K562 (cell line): ENCODE measurements around the gene ZNF562. TPM values are rescaled to one million over a fixed set of nuclear protein-coding genes. Genes with fewer than 3 reads are reported as not detected.
A peak's percentile ranks its signal among the peaks of the same experiment; 100 is the strongest.

Experiments used
- C11orf30 ChIP-seq: fragments of 450-650 bp; IDR thresholded peaks from 2 replicates; pipeline ENCODE4 v1.6.1; 2016; ENCODE audit warnings: low read depth, mild to moderate bottlenecking
- DIDO1 ChIP-seq: fragments of 450-650 bp; IDR thresholded peaks from 2 replicates; pipeline ENCODE4 v1.6.1; 2016; ENCODE audit warnings: low read depth, missing biosample characterization, missing genetic modification characterization
- EP300 ChIP-seq: IDR thresholded peaks from 2 replicates; pipeline ENCODE4 v1.6.1; 2012; ENCODE audit warnings: low read length, improper control_type of control experiment
- EP400 ChIP-seq: fragments of 450-650 bp; IDR thresholded peaks from 2 replicates; pipeline ENCODE4 v1.6.1; 2017; ENCODE audit warnings: antibody characterized with exemption, mild to moderate bottlenecking, moderate library complexity
- ESRRB ChIP-seq: fragments of 250-450 bp; sonication (Bioruptor Pico); IDR thresholded peaks from 2 replicates; pipeline ENCODE4 v1.5.0; 2020; ENCODE audit warnings: mild to moderate bottlenecking, moderate library complexity, borderline replicate concordance
- HDAC1 ChIP-seq, 2 experiments: fragments of 450-650 bp; IDR thresholded peaks; 2 replicates each; pipeline ENCODE4 v1.6.1; 2016 to 2017; ENCODE audit warnings: inconsistent platforms in 1 of 2, mild to moderate bottlenecking in 1 of 2, moderate library complexity in 1 of 2
- HDGF ChIP-seq: fragments of 450-650 bp; IDR thresholded peaks from 2 replicates; pipeline ENCODE4 v1.6.1; 2016
- HNRNPL ChIP-seq: fragments of 200-400 bp; formaldehyde crosslinking; IDR thresholded peaks from 2 replicates; pipeline ENCODE4 v1.6.1; 2017; ENCODE audit warnings: low read depth, mild to moderate bottlenecking, low read length
- HNRNPLL ChIP-seq: fragments of 200-400 bp; formaldehyde crosslinking; IDR thresholded peaks from 2 replicates; pipeline ENCODE4 v1.6.1; 2017; ENCODE audit warnings: low read length, low read depth, mild to moderate bottlenecking; ENCODE audit not compliant: poor library complexity, severe bottlenecking
- KHSRP ChIP-seq: fragments of 450-650 bp; IDR thresholded peaks from 2 replicates; pipeline ENCODE4 v1.6.1; 2017
- KLF10 ChIP-seq: fragments of 250-450 bp; sonication (Bioruptor Pico); IDR thresholded peaks from 2 replicates; pipeline ENCODE4 v1.6.1; 2021; ENCODE audit warnings: matching md5 sums
- NFATC3 ChIP-seq: fragments of 450-650 bp; IDR thresholded peaks from 2 replicates; pipeline ENCODE4 v1.6.1; 2017; ENCODE audit warnings: mild to moderate bottlenecking
- OTX1 ChIP-seq: fragments of 450-650 bp; formaldehyde crosslinking; IDR thresholded peaks from 2 replicates; pipeline ENCODE4 v1.4.0; 2022; ENCODE audit warnings: mild to moderate bottlenecking
- PHF20 ChIP-seq: fragments of 450-650 bp; IDR thresholded peaks from 2 replicates; pipeline ENCODE4 v1.6.1; 2018; ENCODE audit not compliant: partially characterized antibody
- TAF1 ChIP-seq: IDR thresholded peaks from 2 replicates; pipeline ENCODE4 v1.6.1; 2011; ENCODE audit warnings: mild to moderate bottlenecking, low read length, moderate library complexity; ENCODE audit not compliant: insufficient read depth, control insufficient read depth, severe bottlenecking; ENCODE audit errors: extremely low read depth
- ZNF384 ChIP-seq: IDR thresholded peaks from 2 replicates; pipeline ENCODE4 v1.6.1; 2012; ENCODE audit warnings: low read depth, low read length, improper control_type of control experiment
- ZNF561 ChIP-seq: fragments of 450-650 bp; formaldehyde crosslinking; conservative IDR thresholded peaks from 2 replicates; pipeline ENCODE4 v1.4.0; 2020; ENCODE audit warnings: mild to moderate bottlenecking, moderate library complexity
- ZNF584 ChIP-seq: fragments of 200-800 bp; sonication (Bioruptor generic); IDR thresholded peaks from 2 replicates; pipeline ENCODE4 v1.6.1; 2016; ENCODE audit warnings: low read depth, mild to moderate bottlenecking, missing genetic modification characterization, missing compliant biosample characterization
- ZZZ3 ChIP-seq: fragments of 450-650 bp; IDR thresholded peaks from 2 replicates; pipeline ENCODE4 v1.6.1; 2016; ENCODE audit warnings: antibody characterized with exemption, mild to moderate bottlenecking, moderate library complexity
- polyA plus RNA-seq, 8 experiments: library from polyadenylated mRNA; depleted of rRNA in 4 of 8; stranded (reverse) in 5 of 8; unstranded in 3 of 8; fragments of >200 nt; fragmentation: Nextera tagmentation in 2 of 8; fragmentation: Illumina TruSeq in 1 of 8; extraction: Ambion mirVana in 2 of 8; extraction: Trizol in 1 of 8; gene quantifications; 2 replicates each; pipeline versions ENCODE4 v1.2.1 to v1.2.3, GENCODE V29; 2011 to 2014; ENCODE audit warnings: inconsistent platforms in 1 of 8, missing spikeins in 1 of 8
- total RNA-seq, 7 experiments: library from RNA; depleted of rRNA in 6 of 7; stranded (reverse); fragments of >200 nt in 6 of 7; fragmentation: Illumina TruSeq in 2 of 7; extraction: Trizol in 2 of 7; gene quantifications; 2 replicates each; pipeline versions ENCODE4 v1.2.1 to v1.2.3, GENCODE V29; 2011 to 2021; ENCODE audit warnings: low replicate concordance in 1 of 7
- TF ChIP-seq, protein P1 (sequence below): fragments of 450-650 bp; formaldehyde crosslinking; IDR thresholded peaks from 2 replicates; pipeline ENCODE4 v1.4.0; 2020; ENCODE audit warnings: mild to moderate bottlenecking
- TF ChIP-seq, protein P2 (sequence below): fragments of 450-650 bp; IDR thresholded peaks from 2 replicates; pipeline ENCODE4 v1.6.1; 2014; ENCODE audit warnings: low read depth, mild to moderate bottlenecking, moderate library complexity, borderline replicate concordance
- TF ChIP-seq, protein P3 (sequence below): fragments of 150-350 bp; IDR thresholded peaks from 2 replicates; pipeline ENCODE4 v1.6.1; 2014; ENCODE audit warnings: low read depth, mild to moderate bottlenecking, low read length, borderline replicate concordance

Gene ZNF562
- total and polyA plus RNA-seq, 9 of the 15 experiments (the other 6 are each of a cell fraction or from before 2014, with no cell fraction given) = 11.8 to 46.9 (median 20.8) TPM

DNA sequence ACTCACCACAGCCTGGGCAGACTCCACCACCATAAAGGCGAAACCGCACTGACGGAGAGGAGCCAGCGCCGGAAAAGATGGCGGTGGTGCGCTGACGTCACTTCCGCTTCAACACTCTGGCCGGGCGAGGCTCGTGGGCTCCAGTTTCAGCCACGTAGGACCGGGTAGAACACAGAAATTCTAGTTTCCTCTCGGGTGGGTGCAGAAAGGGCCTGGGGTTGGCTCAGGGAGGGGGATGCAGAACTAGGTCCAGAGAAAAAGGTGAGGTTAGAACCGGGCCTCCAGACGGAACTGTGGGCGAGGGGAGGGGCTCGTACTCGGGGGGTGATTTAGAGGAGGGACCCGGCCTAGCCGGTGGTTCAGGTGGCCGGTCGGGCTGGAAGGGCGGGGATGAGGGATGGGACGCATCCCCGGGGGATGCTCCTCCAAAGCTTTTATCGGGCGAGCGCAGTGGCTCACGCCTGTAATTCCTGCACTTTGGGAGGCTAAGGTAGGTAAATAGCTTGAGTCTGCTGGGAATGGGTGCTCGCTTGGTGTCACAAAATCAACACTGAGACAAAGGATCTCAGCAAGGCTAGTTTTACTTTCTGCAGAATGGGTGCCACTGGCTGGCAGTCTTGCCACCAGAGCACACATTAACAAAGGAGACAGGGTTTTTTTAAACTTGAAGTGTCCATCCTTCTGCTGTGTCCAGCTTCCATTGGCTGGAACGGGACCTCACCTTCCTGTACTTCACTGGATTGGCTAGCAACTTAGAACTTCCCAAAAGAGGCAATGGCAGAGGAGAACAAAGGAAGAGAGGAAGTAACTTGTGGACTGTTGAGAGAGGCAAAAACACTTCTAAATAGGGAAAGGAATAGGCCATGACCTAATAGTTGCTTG is 53.5 kb downstream of the ZNF562 start, which contains the start of gene ZNF561 (continued):
- TF ChIP-seq ZNF584 (CRISPR knock-in tag) = 0 out of 2 replicates have a peak, but pooled peaks have one; percentile 47
- TF ChIP-seq HDGF = no peak
- peak; percentile 98 for TF ChIP-seq DIDO1 (tag)
- TF ChIP-seq, protein P1, sequence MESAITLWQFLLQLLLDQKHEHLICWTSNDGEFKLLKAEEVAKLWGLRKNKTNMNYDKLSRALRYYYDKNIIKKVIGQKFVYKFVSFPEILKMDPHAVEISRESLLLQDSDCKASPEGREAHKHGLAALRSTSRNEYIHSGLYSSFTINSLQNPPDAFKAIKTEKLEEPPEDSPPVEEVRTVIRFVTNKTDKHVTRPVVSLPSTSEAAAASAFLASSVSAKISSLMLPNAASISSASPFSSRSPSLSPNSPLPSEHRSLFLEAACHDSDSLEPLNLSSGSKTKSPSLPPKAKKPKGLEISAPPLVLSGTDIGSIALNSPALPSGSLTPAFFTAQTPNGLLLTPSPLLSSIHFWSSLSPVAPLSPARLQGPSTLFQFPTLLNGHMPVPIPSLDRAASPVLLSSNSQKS (CRISPR knock-in tag) = no peak
- peak; percentile 67 for TF ChIP-seq TAF1
- TF ChIP-seq EP400 = peak; percentile 99
- peak; percentile 99 for TF ChIP-seq C11orf30
- TF ChIP-seq PHF20 = peak; percentile 99
- TF ChIP-seq KHSRP = peak; percentile 89
- peak; percentile 27 to 76; a peak in 2 of 4 replicates for TF ChIP-seq HDAC1 (IDR thresholded peaks at IDR 0.05)
- TF ChIP-seq OTX1 = 0 out of 2 replicates have a peak, but pooled peaks have one; percentile 83
- TF ChIP-seq ZNF561 (CRISPR knock-in tag) = peak; percentile 63; the same call in 1 of the 2 replicates
- TF ChIP-seq ESRRB = no peak
- TF ChIP-seq, protein P2, sequence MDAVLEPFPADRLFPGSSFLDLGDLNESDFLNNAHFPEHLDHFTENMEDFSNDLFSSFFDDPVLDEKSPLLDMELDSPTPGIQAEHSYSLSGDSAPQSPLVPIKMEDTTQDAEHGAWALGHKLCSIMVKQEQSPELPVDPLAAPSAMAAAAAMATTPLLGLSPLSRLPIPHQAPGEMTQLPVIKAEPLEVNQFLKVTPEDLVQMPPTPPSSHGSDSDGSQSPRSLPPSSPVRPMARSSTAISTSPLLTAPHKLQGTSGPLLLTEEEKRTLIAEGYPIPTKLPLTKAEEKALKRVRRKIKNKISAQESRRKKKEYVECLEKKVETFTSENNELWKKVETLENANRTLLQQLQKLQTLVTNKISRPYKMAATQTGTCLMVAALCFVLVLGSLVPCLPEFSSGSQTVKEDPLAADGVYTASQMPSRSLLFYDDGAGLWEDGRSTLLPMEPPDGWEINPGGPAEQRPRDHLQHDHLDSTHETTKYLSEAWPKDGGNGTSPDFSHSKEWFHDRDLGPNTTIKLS = peak; percentile 93
- TF ChIP-seq ZZZ3 = peak; percentile 89; the same call in 1 of the 2 replicates
- TF ChIP-seq HNRNPL = no peak
- peak; percentile 11; the same call in 1 of the 2 replicates for TF ChIP-seq ZNF384
- peak; percentile 45 for TF ChIP-seq HNRNPLL
- peak; percentile 84; the same call in 1 of the 2 replicates for TF ChIP-seq NFATC3
- no peak for TF ChIP-seq KLF10 (CRISPR knock-in tag)
- TF ChIP-seq, protein P3, sequence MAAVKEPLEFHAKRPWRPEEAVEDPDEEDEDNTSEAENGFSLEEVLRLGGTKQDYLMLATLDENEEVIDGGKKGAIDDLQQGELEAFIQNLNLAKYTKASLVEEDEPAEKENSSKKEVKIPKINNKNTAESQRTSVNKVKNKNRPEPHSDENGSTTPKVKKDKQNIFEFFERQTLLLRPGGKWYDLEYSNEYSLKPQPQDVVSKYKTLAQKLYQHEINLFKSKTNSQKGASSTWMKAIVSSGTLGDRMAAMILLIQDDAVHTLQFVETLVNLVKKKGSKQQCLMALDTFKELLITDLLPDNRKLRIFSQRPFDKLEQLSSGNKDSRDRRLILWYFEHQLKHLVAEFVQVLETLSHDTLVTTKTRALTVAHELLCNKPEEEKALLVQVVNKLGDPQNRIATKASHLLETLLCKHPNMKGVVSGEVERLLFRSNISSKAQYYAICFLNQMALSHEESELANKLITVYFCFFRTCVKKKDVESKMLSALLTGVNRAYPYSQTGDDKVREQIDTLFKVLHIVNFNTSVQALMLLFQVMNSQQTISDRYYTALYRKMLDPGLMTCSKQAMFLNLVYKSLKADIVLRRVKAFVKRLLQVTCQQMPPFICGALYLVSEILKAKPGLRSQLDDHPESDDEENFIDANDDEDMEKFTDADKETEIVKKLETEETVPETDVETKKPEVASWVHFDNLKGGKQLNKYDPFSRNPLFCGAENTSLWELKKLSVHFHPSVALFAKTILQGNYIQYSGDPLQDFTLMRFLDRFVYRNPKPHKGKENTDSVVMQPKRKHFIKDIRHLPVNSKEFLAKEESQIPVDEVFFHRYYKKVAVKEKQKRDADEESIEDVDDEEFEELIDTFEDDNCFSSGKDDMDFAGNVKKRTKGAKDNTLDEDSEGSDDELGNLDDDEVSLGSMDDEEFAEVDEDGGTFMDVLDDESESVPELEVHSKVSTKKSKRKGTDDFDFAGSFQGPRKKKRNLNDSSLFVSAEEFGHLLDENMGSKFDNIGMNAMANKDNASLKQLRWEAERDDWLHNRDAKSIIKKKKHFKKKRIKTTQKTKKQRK = no peak
- TF ChIP-seq EP300 = no peak
